Endothelial cell of umbilical vein (primary cell): ENCODE data around the gene CACNA1S. TPM values are rescaled to one million over a fixed set of nuclear protein-coding genes. Genes with fewer than 3 reads are reported as not detected.

Experiments
- BruUV-seq: library from RNA; stranded (reverse); fragments of 400-500 nt; replicated peaks from 2 replicates; lab custom pipeline; 2021; lab: Mats Ljungman, UMichigan
- CTCF ChIA-PET: fragments of 300-600, 350-600 bp; sonication (Branson Sonifier 250); formaldehyde crosslinking; loops from one replicate; lab custom pipeline; 2021; ENCODE audit warnings: antibody characterized with exemption, inconsistent platforms; lab: Charles Lee
- POLR2A ChIA-PET: fragments of 300-600, 350-600 bp; sonication (Branson Sonifier 250); formaldehyde crosslinking; loops from one replicate; lab custom pipeline; 2021; ENCODE audit warnings: antibody characterized with exemption, inconsistent platforms; lab: Charles Lee
- DNase-seq: peaks from one replicate; pipeline ENCODE4 v3.0.0-alpha.2; 2011; ENCODE audit warnings: low read depth, low spot score
- FAIRE-seq: peaks from 2 replicates; lab custom pipeline; 2011; peaks lifted over from hg19 to GRCh38; lab: Jason Lieb, UNC
- H2AFZ ChIP-seq: 2 replicates; pipeline ENCODE4 v1.6.0; 2012; ENCODE audit warnings: low read depth, low read length, control low read depth, inconsistent platforms
- H3K27ac ChIP-seq: 2 replicates; pipeline ENCODE4 v1.5.1; 2011; ENCODE audit warnings: low read depth, mild to moderate bottlenecking, control low read depth, low read length, moderate library complexity; ENCODE audit not compliant: insufficient read depth
- H3K27me3 ChIP-seq, 2 experiments: 2 replicates each; pipeline versions ENCODE4 v1.6.0 to v1.6.1; 2011; ENCODE audit warnings: low read length in 2 of 2, mixed read lengths in 1 of 2; ENCODE audit not compliant: control insufficient read depth in 2 of 2, insufficient read depth in 2 of 2
- H3K36me3 ChIP-seq, 2 experiments: 2 replicates in 1 of 2; 3 replicates in 1 of 2; pipeline ENCODE4 v1.5.1; 2011; ENCODE audit warnings: low read length in 2 of 2, mild to moderate bottlenecking in 1 of 2, moderate library complexity in 1 of 2; ENCODE audit not compliant: control insufficient read depth in 2 of 2, insufficient read depth in 2 of 2; ENCODE audit errors: extremely low read depth in 1 of 2
- H3K4me1 ChIP-seq: 3 replicates; pipeline ENCODE4 v1.5.1; 2011; ENCODE audit warnings: mild to moderate bottlenecking, low read length; ENCODE audit not compliant: control insufficient read depth, insufficient read depth; ENCODE audit errors: extremely low read depth
- H3K4me2 ChIP-seq: 2 replicates; pipeline ENCODE4 v1.6.1; 2011; ENCODE audit warnings: low read length, control low read depth, mixed read lengths; ENCODE audit not compliant: insufficient read depth
- H3K4me3 ChIP-seq, 3 experiments: fragments of 200-600 bp in 1 of 3; sonication (generic), shearing (Covaris generic) in 1 of 3; replicated peaks in 1 of 3; 2 replicates each; pipeline ENCODE4 v1.5.1; 2011 to 2016; ENCODE audit warnings: control low read depth in 3 of 3, low read length in 3 of 3, mild to moderate bottlenecking in 2 of 3, inconsistent platforms in 1 of 3, low read depth in 1 of 3, moderate library complexity in 1 of 3; ENCODE audit not compliant: insufficient read depth in 1 of 3
- H3K79me2 ChIP-seq: 2 replicates; pipeline ENCODE4 v1.6.0; 2012; ENCODE audit warnings: low read length, inconsistent platforms; ENCODE audit not compliant: control insufficient read depth, insufficient read depth
- H3K9ac ChIP-seq: replicated peaks from 2 replicates; pipeline ENCODE3; 2011; ENCODE audit warnings: low read length, control low read depth; ENCODE audit not compliant: insufficient read depth; ENCODE audit errors: extremely low read depth
- H3K9me1 ChIP-seq: replicated peaks from 3 replicates; pipeline ENCODE4 v1.6.0; 2011; ENCODE audit warnings: mild to moderate bottlenecking, low read length; ENCODE audit not compliant: control insufficient read depth, insufficient read depth; ENCODE audit errors: extremely low read depth
- H3K9me3 ChIP-seq: replicated peaks from 2 replicates; pipeline ENCODE4 v1.5.1; 2012; ENCODE audit warnings: low read length, inconsistent platforms; ENCODE audit not compliant: control insufficient read depth, insufficient read depth
- H4K20me1 ChIP-seq: replicated peaks from 2 replicates; pipeline ENCODE3; 2011; ENCODE audit warnings: mild to moderate bottlenecking, low read length; ENCODE audit not compliant: control insufficient read depth, insufficient read depth; ENCODE audit errors: extremely low read depth
- CTCF ChIP-seq, 2 donors: IDR thresholded peaks; 1 replicate in 1 of 2; 2 replicates in 1 of 2; pipeline ENCODE4 v1.5.1; 2011; ENCODE audit warnings: low read length in 2 of 2, mild to moderate bottlenecking in 2 of 2, moderate library complexity in 2 of 2, control low read depth in 1 of 2, inconsistent platforms in 1 of 2, low read depth in 1 of 2; ENCODE audit not compliant: insufficient read depth in 1 of 2; ENCODE audit errors: extremely low read depth in 1 of 2
- EZH2 ChIP-seq: IDR thresholded peaks from 2 replicates; pipeline ENCODE4 v1.6.1; 2012; ENCODE audit warnings: borderline replicate concordance, low read depth, mild to moderate bottlenecking, moderate library complexity, low read length, inconsistent platforms; ENCODE audit not compliant: severe bottlenecking
- FOS ChIP-seq: IDR thresholded peaks from 2 replicates; pipeline ENCODE4 v1.6.1; 2011; ENCODE audit warnings: mild to moderate bottlenecking, low read length, moderate library complexity, borderline replicate concordance; ENCODE audit not compliant: insufficient read depth
- GATA2 ChIP-seq: IDR thresholded peaks from 2 replicates; pipeline ENCODE4 v1.7.0; 2011; ENCODE audit warnings: low read depth, mild to moderate bottlenecking, moderate library complexity, mixed read lengths, low read length; ENCODE audit not compliant: insufficient read length, insufficient read depth
- JUN ChIP-seq: IDR thresholded peaks from 2 replicates; pipeline ENCODE4 v1.6.1; 2011; ENCODE audit warnings: borderline replicate concordance, low read depth; ENCODE audit not compliant: insufficient read length, insufficient read depth
- MAX ChIP-seq: IDR thresholded peaks from 2 replicates; pipeline ENCODE4 v1.6.1; 2011; ENCODE audit not compliant: insufficient read depth, insufficient read length
- MYC ChIP-seq: IDR thresholded peaks from one replicate; pipeline ENCODE4 v1.6.1; 2011; ENCODE audit warnings: mild to moderate bottlenecking, low read depth, low read length
- POLR2A ChIP-seq: IDR thresholded peaks from 2 replicates; pipeline ENCODE4 v1.6.1; 2012; ENCODE audit warnings: low read depth, mild to moderate bottlenecking, control low read depth, low read length
- POLR2AphosphoS5 ChIP-seq: IDR thresholded peaks from 2 replicates; pipeline ENCODE4 v1.6.1; 2012; ENCODE audit warnings: low read depth, mild to moderate bottlenecking, control low read depth, low read length, moderate library complexity; ENCODE audit not compliant: insufficient read depth
- dilution Hi-C: fragments of 300-500 bp; cut with MboI; formaldehyde crosslinking; loops from one replicate; pipeline ENCODE4 v1.15.0; 2019; ENCODE audit warnings: low sequenced_read_pairs; ENCODE audit not compliant: extremely low pct_ligation_motif_present
- intact Hi-C: fragments of 100-400 bp; cut with micrococcal nuclease; formaldehyde crosslinking; loops from one replicate; pipeline ENCODE4 v1.10.0; 2022
- polyA plus RNA-seq, 4 experiments: library from polyadenylated mRNA; depleted of rRNA in 3 of 4; stranded (reverse) in 3 of 4; unstranded in 1 of 4; fragments of >200 nt; gene quantifications; 2 replicates each; pipeline versions ENCODE4 v1.2.1 to v1.2.3, GENCODE V29; 2011 to 2012; ENCODE audit warnings: missing spikeins in 1 of 4
- total RNA-seq: library from RNA; stranded (reverse); gene quantifications from 2 replicates; pipeline ENCODE4 v1.2.3, GENCODE V29; 2021

CACNA1S gene
- total and polyA plus RNA-seq, 2 donors (not counting 3 experiments of a cell fraction or from before 2014, with no cell fraction given) = not detected

- dilution Hi-C loops = no loop called here
- BruUV-seq = no TSS peak
- no peaks in the 10 kb centered on the region for H3K4me1 ChIP-seq
- H3K27me3 ChIP-seq = peaks cover 0 to 11% of the 10 kb centered on the region in 2 experiments
- H3K9ac ChIP-seq = no peak overlapping the region
- H3K9me1 ChIP-seq = no peaks in the 10 kb centered on the region
- H3K79me2 ChIP-seq = no peaks in the 10 kb centered on the region
- H3K9me3 ChIP-seq = no peaks in the 10 kb centered on the region
- no peaks in the 10 kb centered on the region for H4K20me1 ChIP-seq
- no peak overlapping the region for H3K4me2 ChIP-seq
- no peak for DNase-seq
- intact Hi-C loops = no loop called here
- no peaks in the 10 kb centered on the region for H3K36me3 ChIP-seq
- H3K27ac ChIP-seq = no peak overlapping the region
- H3K4me3 ChIP-seq = no peak overlapping the region
- POLR2A ChIA-PET = no interaction called here
- no peak for FAIRE-seq
- TF ChIP-seq MYC (no peak), EZH2 (no peak), POLR2A (no peak), MAX (no peak), JUN (no peak), CTCF (IDR thresholded peaks at IDR 0.05; ENCODE audit: extremely low read depth in 1 of 2, insufficient read depth in 1 of 2, low read depth in 1 of 2, low read length in 2 of 2) (no peak), FOS (no peak), POLR2AphosphoS5 (no peak), GATA2 (no peak)
- H2AFZ ChIP-seq = no peak overlapping the region
- CTCF ChIA-PET = no interaction called here
These were observed 6.5 kb downstream of the CACNA1S start for GRCh38 chr1:201105688-201106087.
